ELF-1 (cell line): ENCODE data around the gene PDHB.
"Not testable (repeated sequence)": the region's sequence is repeated elsewhere in the genome, so short reads cannot be mapped to it uniquely, and the experiment has no call there.

Experiments
- DNase-seq: peaks from one replicate; pipeline ENCODE4 v3.0.0-alpha.2; 2016; ENCODE audit warnings: low read depth, low spot score

Gene PDHB

GRCh38 chr3:58433400-58434167 is at the start of gene PDHB:
Gene PDHB (minus strand): TSS chr3:58433832. CDS start chr3:58433809, 23 bp downstream.
- DNase-seq, result peak; percentile 93

GRCh38 chr3:58482917-58483636 is 49.4 kb upstream of the PDHB start:
- DNase-seq, result no peak

- DNase-seq, result no peak
These were observed 46.7 kb upstream of the PDHB start for GRCh38 chr3:58480309-58480708.

- no peak for DNase-seq
These were observed 45.1 kb upstream of the PDHB start for GRCh38 chr3:58478781-58479180.

- no peak for DNase-seq
These were observed 41.4 kb upstream of the PDHB start for GRCh38 chr3:58474967-58475578.

GRCh38 chr3:58474348-58474911 is 40.8 kb upstream of the PDHB start:
- no peak for DNase-seq

- no peak for DNase-seq
These were observed 39.6 kb upstream of the PDHB start for GRCh38 chr3:58473275-58473674.

- DNase-seq, result peak; percentile 69
These were observed 37.6 kb upstream of the PDHB start for GRCh38 chr3:58471025-58471887.

GRCh38 chr3:58470363-58471024 is 36.9 kb upstream of the PDHB start:
- DNase-seq, result no peak

GRCh38 chr3:58469096-58469495 is 35.5 kb upstream of the PDHB start:
- DNase-seq, result no peak

GRCh38 chr3:58466899-58467563 is 33.4 kb upstream of the PDHB start:
- no peak for DNase-seq

- DNase-seq, result no peak
These were observed 31.2 kb upstream of the PDHB start for GRCh38 chr3:58464866-58465265.

- DNase-seq, result no peak
These were observed 30.3 kb upstream of the PDHB start for GRCh38 chr3:58463942-58464271.

GRCh38 chr3:58463181-58463941 is 29.7 kb upstream of the PDHB start:
- peak; percentile 75 for DNase-seq

GRCh38 chr3:58462829-58463180 is 29.2 kb upstream of the PDHB start:
- no peak for DNase-seq

- DNase-seq, result no peak
These were observed 25.5 kb upstream of the PDHB start for GRCh38 chr3:58459160-58459559.

- no peak for DNase-seq
These were observed 18.5 kb upstream of the PDHB start for GRCh38 chr3:58452176-58452575.

- DNase-seq, result no peak
These were observed 8.2 kb upstream of the PDHB start for GRCh38 chr3:58441514-58442450.

- not testable (repeated sequence) for DNase-seq
These were observed 7.3 kb upstream of the PDHB start for GRCh38 chr3:58440996-58441355.
